Choroid plexus epithelial cell (primary cell): ENCODE measurements around the gene C1QB.

Source experiments
- DNase-seq: peaks from one replicate; pipeline ENCODE4 v3.0.0-alpha.2; 2010; ENCODE audit warnings: low read depth
- H3K4me3 ChIP-seq: 2 replicates; pipeline ENCODE4 v1.5.1; 2011; ENCODE audit warnings: low read depth, mild to moderate bottlenecking, control low read depth, low read length, moderate library complexity
- TF ChIP-seq, protein P1 (sequence below): conservative IDR thresholded peaks from 2 replicates; pipeline ENCODE4 v1.5.1; 2011; ENCODE audit warnings: low read depth, mild to moderate bottlenecking, control low read depth, inconsistent platforms, low read length, moderate library complexity

C1QB gene

DNA sequence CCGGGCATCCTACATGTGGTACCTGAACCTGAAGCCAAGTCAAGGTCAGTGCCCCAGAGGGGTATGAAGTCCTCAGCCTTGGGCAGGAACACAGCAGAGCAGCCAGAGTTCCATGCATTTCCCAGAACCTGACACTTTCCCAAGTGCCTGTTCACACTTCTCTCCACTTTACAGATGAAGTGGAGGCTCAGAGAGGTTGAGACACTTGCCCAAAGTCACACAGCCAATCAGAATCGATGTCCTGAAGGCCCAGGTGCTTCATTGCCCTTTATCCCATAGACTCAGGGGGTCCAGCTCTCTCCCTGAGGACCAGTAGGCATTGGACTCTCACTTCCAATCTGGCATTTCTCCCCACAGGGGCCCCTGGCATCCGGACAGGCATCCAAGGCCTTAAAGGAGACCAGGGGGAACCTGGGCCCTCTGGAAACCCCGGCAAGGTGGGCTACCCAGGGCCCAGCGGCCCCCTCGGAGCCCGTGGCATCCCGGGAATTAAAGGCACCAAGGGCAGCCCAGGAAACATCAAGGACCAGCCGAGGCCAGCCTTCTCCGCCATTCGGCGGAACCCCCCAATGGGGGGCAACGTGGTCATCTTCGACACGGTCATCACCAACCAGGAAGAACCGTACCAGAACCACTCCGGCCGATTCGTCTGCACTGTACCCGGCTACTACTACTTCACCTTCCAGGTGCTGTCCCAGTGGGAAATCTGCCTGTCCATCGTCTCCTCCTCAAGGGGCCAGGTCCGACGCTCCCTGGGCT, 14.4 kb upstream of the C1QB start:
- no peak overlapping the region for H3K4me3 ChIP-seq
- DNase-seq: no peak
- TF ChIP-seq, protein P1, sequence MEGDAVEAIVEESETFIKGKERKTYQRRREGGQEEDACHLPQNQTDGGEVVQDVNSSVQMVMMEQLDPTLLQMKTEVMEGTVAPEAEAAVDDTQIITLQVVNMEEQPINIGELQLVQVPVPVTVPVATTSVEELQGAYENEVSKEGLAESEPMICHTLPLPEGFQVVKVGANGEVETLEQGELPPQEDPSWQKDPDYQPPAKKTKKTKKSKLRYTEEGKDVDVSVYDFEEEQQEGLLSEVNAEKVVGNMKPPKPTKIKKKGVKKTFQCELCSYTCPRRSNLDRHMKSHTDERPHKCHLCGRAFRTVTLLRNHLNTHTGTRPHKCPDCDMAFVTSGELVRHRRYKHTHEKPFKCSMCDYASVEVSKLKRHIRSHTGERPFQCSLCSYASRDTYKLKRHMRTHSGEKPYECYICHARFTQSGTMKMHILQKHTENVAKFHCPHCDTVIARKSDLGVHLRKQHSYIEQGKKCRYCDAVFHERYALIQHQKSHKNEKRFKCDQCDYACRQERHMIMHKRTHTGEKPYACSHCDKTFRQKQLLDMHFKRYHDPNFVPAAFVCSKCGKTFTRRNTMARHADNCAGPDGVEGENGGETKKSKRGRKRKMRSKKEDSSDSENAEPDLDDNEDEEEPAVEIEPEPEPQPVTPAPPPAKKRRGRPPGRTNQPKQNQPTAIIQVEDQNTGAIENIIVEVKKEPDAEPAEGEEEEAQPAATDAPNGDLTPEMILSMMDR: no peak

DNA sequence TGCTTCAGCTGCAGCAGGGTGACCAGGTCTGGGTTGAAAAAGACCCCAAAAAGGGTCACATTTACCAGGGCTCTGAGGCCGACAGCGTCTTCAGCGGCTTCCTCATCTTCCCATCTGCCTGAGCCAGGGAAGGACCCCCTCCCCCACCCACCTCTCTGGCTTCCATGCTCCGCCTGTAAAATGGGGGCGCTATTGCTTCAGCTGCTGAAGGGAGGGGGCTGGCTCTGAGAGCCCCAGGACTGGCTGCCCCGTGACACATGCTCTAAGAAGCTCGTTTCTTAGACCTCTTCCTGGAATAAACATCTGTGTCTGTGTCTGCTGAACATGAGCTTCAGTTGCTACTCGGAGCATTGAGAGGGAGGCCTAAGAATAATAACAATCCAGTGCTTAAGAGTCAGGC, 13.8 kb upstream of the C1QB start:
- TF ChIP-seq, protein P1: peak; percentile 35
- DNase-seq: peak; percentile 74
- no peak overlapping the region for H3K4me3 ChIP-seq

DNA sequence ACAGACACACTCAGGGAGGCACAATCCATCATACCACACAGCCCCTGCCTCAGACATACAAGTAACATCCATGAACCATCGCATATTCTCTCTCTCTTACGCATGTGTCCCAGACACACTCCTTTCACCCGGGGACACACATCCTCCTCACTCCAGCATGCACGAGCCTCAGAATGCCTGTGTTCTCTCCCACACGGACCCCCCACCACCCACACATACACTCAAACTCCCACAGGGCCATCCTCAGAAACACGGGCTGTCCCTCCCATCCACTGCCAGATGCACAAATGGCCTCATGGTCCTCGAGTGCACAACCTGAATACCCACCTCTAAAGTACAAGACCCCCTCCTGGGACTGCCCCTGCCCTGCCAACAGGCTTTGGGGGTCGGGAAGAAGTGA, 11.8 kb upstream of the C1QB start:
- no peak for DNase-seq
- H3K4me3 ChIP-seq: no peak overlapping the region
- TF ChIP-seq, protein P1: no peak

DNA sequence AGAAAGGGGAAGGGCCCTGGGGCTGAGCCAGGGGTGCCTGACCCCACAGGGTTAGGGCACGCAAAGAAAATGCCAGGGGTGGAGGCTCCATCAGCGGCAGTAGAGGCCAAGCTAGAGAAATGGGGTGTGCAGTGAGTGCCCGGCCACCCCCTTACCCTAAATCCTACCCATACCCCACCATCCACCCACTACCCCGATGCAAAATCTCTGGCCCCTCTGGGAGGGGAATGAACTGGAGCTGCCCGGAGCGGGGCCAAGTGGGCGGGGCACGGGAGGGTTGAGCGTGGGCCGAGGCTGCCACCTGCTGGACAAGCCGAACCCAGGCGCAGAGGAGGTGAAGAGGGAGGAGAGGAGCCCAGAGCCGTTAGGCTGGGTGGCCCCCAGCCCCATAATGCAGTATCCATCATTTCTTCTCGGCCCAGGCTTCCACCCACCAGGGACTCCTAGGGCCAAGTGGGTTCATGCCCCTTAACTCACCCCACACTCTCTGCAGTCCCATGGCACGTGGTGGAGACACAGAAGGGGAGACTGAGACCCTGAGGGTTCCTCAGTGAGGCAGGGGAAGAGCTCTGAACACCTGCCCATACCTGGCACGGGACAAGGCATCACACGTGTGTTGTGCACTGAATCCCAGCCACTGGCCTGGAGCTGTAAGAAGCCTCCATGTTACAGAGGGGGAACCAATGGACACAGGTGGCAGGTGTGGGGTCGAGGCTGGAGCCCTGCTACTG, 11.0 kb upstream of the C1QB start:
- TF ChIP-seq, protein P1: peak; percentile 93
- H3K4me3 ChIP-seq: no peak overlapping the region
- DNase-seq: peak; percentile 58

DNA sequence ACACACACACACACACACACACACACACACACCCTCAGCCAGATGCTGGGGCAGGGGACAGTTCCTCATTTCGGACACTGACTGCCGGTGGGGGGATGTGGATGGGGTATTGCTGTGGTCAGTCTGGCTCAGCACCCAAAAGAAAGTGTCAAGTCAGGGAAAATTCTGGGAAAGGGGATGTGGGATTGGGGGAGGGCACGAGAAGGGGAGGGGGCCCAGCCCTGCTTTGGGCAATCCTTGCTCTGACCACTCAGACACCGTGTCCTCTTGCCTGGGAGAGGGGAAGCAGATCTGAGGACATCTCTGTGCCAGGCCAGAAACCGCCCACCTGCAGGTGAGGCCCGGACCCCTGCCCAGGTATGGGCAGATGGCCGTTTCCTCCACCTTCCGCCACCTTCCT, 9.7 kb upstream of the C1QB start, which contains the start of gene C1QC:
TSS of gene C1QC (plus strand) at position 253 of the 400 bp plus-strand sequence. CDS start 391 bp downstream, outside the sequence.
- TF ChIP-seq, protein P1: no peak
- H3K4me3 ChIP-seq: no peak within 1 kb of the TSS
- no peak for DNase-seq

DNA sequence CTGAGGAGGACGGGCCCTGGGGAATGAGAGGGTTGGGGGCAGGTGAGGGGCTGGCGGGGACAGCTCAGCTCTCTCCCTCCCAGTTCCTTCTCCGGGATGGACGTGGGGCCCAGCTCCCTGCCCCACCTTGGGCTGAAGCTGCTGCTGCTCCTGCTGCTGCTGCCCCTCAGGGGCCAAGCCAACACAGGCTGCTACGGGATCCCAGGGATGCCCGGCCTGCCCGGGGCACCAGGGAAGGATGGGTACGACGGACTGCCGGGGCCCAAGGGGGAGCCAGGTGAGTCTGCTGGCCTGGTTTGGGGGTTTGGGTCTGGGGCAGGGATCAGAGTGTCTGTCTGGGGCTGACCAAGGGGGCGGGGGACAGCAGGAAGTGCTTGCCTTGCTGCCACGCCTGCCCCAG, 9.1 kb upstream of the C1QB start:
- TF ChIP-seq, protein P1: no peak
- DNase-seq: no peak
- no peak overlapping the region for H3K4me3 ChIP-seq
